Gastroesophageal sphincter (tissue), 3 donors: ENCODE data around the gene UST.

Source experiments
- CTCF ChIP-seq, 4 experiments: fragments of 200-600 bp in 2 of 4; fragments of 450-650 bp in 2 of 4; sonication (generic) in 1 of 4; IDR thresholded peaks; one replicate each; pipeline ENCODE4 v1.5.1; 2017 to 2019; ENCODE audit warnings: antibody characterized with exemption in 4 of 4, mild to moderate bottlenecking in 2 of 4, moderate library complexity in 2 of 4
- POLR2AphosphoS5 ChIP-seq: sonication (generic); formaldehyde crosslinking; IDR thresholded peaks from one replicate; pipeline ENCODE4 v1.6.1; 2017; ENCODE audit warnings: antibody characterized with exemption

- no peak for TF ChIP-seq POLR2AphosphoS5
- no peak for TF ChIP-seq CTCF (IDR thresholded peaks at IDR 0.05)
Observed at GRCh38 chr6:149052350-149053106, 305.7 kb downstream of the UST start.
